HTR-8/SVneo (cell line): ENCODE data around the gene RERE.

Source experiments
- DNase-seq: peaks from one replicate; pipeline ENCODE4 v3.0.0; 2011; ENCODE audit warnings: low spot score, mixed read lengths; ENCODE audit not compliant: insufficient read length
- FAIRE-seq: peaks from 2 replicates; lab custom pipeline; 2011; peaks lifted over from hg19 to GRCh38; lab: Jason Lieb, UNC

Gene RERE

DNA sequence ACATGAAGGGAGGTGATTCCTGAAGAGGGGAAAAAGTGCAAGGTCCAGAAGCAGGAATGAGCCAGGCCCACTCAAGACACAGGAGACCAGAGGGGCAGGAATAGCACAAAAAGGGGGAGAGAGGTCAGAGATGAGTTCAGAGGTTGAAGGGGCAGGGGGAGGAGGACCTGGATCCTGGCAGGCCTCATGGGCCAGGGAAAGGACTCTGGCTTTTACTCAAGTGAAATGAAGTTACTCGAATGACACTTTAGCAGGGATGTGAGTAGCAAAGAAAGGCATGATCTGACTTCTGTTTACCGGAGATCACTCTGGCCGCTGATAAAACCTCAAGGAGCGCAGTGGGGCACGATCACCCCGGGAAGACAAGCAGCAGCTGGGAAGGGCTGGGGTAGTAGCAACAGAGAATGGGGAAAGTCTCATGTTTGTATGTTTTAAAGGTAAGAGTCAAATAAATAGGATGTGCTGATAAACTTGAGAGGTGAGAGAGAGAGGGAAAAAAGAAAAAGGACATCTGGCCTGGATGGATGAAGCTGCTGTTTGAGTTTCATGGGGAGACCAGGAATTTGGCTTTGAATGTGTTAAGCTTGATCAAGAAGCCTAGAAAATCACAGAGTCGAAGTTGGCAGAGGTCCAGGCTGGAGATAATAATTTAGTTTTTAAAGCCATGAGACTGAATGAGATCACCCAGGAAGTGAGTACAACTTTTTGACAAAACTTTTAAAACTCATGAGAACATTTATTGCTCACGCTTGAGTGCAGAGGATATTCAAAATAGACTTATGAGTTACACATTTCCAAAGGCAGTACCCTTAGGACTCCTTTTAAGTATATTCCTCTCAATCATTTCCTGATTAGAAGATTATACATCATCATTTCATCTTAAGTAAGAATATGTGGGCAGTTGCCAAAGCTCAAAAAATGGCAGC lies 156.0 kb downstream of the RERE start:
- FAIRE-seq: no peak
- peak; percentile 17 for DNase-seq

GRCh38 chr1:8660411-8660828 lies 157.0 kb downstream of the RERE start:
- DNase-seq (peak; percentile 36), FAIRE-seq (no peak)

DNA sequence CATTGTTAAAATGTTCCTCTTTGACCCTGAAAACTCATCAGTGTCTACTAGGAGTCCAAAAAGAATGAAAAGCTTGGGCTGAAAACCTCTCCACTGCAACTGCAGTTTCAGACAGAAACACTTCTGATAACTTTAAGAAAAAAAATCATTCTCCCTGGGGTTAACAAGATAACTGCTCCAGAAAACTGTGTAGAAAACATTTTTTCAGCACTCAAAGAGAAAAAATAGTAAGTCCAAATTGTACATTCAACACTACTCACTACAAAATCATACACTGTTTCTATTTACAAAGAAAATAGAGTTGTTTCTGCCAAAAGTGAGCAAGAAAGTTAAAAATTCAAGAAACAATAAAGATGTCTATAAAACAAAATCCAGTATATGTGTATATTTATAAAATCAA lies 157.8 kb downstream of the RERE start:
- no peak for FAIRE-seq
- no peak for DNase-seq

GRCh38 chr1:8653878-8654277 lies 163.6 kb downstream of the RERE start:
- FAIRE-seq: no peak
- DNase-seq: no peak

- FAIRE-seq (no peak), DNase-seq (no peak)
Measured at GRCh38 chr1:8652467-8653046, 164.9 kb downstream of the RERE start.

- no peak for DNase-seq
- FAIRE-seq: no peak
Measured at GRCh38 chr1:8651962-8652361, 165.5 kb downstream of the RERE start.

GRCh38 chr1:8651236-8651890 lies 166.1 kb downstream of the RERE start:
- FAIRE-seq (no peak), DNase-seq (no peak)

GRCh38 chr1:8649875-8650274 lies 167.6 kb downstream of the RERE start:
- DNase-seq (no peak), FAIRE-seq (no peak)

- no peak for FAIRE-seq
- DNase-seq: no peak
Measured at GRCh38 chr1:8649027-8649426, 168.4 kb downstream of the RERE start.

- no peak for DNase-seq
- no peak for FAIRE-seq
Measured at GRCh38 chr1:8646996-8647395, 170.4 kb downstream of the RERE start.

- FAIRE-seq (no peak), DNase-seq (no peak)
Measured at GRCh38 chr1:8646189-8646588, 171.3 kb downstream of the RERE start.

DNA sequence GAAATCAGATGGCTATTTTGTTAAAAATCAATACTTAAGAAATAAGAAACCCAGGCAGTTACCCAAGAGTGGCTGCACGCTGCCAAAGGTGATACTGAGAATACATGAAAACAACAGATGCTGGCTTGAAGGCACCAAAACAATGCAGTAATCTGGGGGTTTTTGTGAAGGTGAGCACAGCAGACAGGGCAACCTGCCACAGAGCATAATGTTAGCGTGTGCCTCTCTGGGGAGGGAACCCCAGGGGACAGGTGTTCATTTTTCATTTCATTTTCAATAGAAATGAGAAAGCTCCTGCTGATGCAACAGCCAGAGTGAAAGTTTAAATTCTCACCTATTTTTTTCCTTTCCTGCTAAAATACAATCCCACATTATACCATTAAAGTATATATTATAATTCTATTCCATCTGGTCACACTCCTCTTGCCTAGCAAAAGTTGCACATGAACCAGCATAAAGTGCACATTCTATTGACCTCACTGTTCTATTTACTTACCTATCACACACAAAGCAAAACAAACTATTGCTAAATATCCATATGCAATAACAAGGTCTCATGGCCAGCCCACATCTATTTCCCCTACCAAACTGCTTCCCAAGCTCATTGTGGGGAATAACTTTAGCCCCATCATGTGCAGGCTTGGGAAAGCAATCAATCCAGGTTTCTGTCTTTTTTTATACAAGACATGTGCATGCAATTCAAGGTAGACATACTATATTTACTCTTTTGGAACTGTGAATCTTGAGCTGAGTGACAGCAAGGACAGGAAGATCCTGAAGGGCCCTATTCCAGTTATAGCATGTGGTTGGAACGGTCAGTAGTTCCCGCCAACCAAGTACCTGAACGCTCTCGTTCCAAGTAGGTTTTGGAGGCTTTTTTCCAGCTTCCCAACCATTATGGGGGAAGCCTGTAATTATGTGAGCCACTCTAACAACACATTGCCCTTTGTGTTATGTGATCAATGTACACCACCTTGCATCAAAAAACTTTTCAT lies 173.6 kb downstream of the RERE start:
- FAIRE-seq: no peak
- DNase-seq: no peak

DNA sequence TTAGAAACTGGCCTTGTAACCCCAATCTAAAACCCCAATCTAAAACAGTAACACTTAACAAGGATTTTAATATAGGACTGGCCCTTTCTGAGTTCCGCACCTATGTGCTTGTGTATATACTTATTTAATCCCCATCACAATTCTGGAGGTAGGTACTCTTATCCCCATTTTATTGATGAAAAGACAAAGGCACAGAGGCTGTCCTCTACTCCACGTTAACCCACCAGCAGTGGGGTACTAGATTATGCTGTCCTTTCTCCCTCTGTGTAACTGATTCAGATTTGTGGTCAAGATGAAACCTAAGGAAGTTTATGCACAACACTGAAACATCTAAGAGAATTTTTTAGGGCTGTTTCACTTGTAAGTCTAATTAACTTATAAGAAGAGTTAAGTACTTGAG lies 175.3 kb downstream of the RERE start:
- FAIRE-seq: no peak
- DNase-seq: no peak

- no peak for FAIRE-seq
Measured at GRCh38 chr1:8641377-8641997, 176.0 kb downstream of the RERE start.

GRCh38 chr1:8640950-8641349 lies 176.5 kb downstream of the RERE start:
- no peak for DNase-seq
- FAIRE-seq: no peak

More at GRCh38 chr1:8641377-8641997, 176.0 kb downstream of the RERE start:
- no peak for DNase-seq

- DNase-seq (no peak), FAIRE-seq (no peak)
Measured at GRCh38 chr1:8639148-8639547, 178.3 kb downstream of the RERE start.

- FAIRE-seq (no peak), DNase-seq (no peak)
Measured at GRCh38 chr1:8633741-8634501, 183.5 kb downstream of the RERE start.

DNA sequence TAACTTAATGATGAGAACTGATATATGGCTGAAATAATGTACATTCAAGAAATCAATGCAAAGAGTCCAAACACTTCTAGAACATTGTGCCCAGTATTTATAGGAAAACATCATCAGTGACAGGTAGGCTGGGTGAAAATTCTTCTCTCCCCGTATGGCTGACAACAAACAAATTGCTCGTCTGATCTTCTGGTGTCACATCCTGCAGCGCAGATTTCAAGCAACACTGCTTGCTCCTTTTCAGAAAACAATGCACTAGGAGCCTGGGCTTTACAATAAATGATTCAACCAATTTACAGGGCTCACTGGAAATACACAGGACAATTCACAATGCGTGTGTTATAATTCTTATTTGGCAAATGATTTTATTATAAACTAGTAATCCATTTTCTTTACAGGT lies 185.3 kb downstream of the RERE start:
- FAIRE-seq (no peak), DNase-seq (no peak)

DNA sequence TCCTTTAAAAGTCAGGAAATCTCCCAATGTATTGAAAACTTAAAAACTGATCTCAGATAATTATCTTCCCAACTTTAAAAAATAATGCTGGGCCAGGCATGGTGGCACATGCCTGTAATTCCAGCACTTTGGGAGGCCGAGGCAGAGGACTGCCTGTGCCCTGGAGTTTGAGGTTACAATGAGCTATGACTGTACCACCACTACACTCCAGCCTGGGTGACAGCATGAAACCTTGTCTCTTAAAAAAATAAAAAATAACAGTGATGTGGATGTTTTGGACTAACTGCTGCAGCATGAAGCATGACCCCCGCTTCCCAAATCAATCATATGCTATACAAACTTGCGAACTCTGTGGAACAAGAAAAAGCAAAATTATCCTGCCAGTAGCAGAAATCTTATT lies 186.3 kb downstream of the RERE start:
- FAIRE-seq: no peak
- DNase-seq: no peak
